Effector memory CD4-positive, alpha-beta T cell (primary cell): ENCODE data around the gene PARM1.

Experiments used
- DNase-seq, 3 donors: peaks; one replicate each; pipeline ENCODE4 v3.0.0-alpha.2; 2020
- H3K27ac ChIP-seq: 2 replicates; pipeline ENCODE4 v1.7.0; 2013; ENCODE audit warnings: mild to moderate bottlenecking, low read length, moderate library complexity; ENCODE audit not compliant: insufficient read depth, poor library complexity, severe bottlenecking
- H3K27me3 ChIP-seq: replicated peaks from 2 replicates; pipeline ENCODE4 v1.7.0; 2013; ENCODE audit warnings: mild to moderate bottlenecking, low read length; ENCODE audit not compliant: insufficient read depth, control insufficient read depth, poor library complexity, severe bottlenecking
- H3K36me3 ChIP-seq: 2 replicates; pipeline ENCODE4 v1.7.0; 2013; ENCODE audit warnings: mild to moderate bottlenecking, low read length, moderate library complexity; ENCODE audit not compliant: control insufficient read depth, insufficient read depth
- H3K4me1 ChIP-seq: 2 replicates; pipeline ENCODE4 v1.7.0; 2013; ENCODE audit warnings: low read length, mild to moderate bottlenecking; ENCODE audit not compliant: control insufficient read depth, insufficient read depth, poor library complexity, severe bottlenecking
- H3K4me3 ChIP-seq: 2 replicates; pipeline ENCODE4 v1.7.0; 2013; ENCODE audit warnings: low read length, low read depth, mild to moderate bottlenecking; ENCODE audit not compliant: insufficient read depth, poor library complexity, severe bottlenecking
- H3K9me3 ChIP-seq: 2 replicates; pipeline ENCODE4 v1.7.0; 2013; ENCODE audit warnings: mild to moderate bottlenecking, low read length, moderate library complexity; ENCODE audit not compliant: control insufficient read depth

Gene PARM1

GRCh38 chr4:74906771-74907170 lies 26.1 kb upstream of the PARM1 start:
- Histone ChIP-seq H3K27ac (no peak overlapping the region), H3K27me3 (no peaks in the 10 kb centered on the region), H3K4me1 (no peaks in the 10 kb centered on the region), H3K9me3 (no peaks in the 10 kb centered on the region), H3K4me3 (no peak overlapping the region), H3K36me3 (no peaks in the 10 kb centered on the region)
- no peak for DNase-seq

- Histone ChIP-seq H3K4me1 (no peaks in the 10 kb centered on the region), H3K27me3 (no peaks in the 10 kb centered on the region), H3K36me3 (no peaks in the 10 kb centered on the region), H3K9me3 (no peaks in the 10 kb centered on the region), H3K4me3 (no peak overlapping the region), H3K27ac (no peak overlapping the region)
- DNase-seq, result no peak
Measured at GRCh38 chr4:74919783-74920182, 13.1 kb upstream of the PARM1 start.

GRCh38 chr4:74920704-74921103 lies 12.2 kb upstream of the PARM1 start:
- H3K9me3 ChIP-seq, result no peaks in the 10 kb centered on the region
- no peak overlapping the region for H3K4me3 ChIP-seq
- H3K27ac ChIP-seq, result no peak overlapping the region
- no peaks in the 10 kb centered on the region for H3K36me3 ChIP-seq
- H3K27me3 ChIP-seq, result no peaks in the 10 kb centered on the region
- no peaks in the 10 kb centered on the region for H3K4me1 ChIP-seq
- no peak for DNase-seq

GRCh38 chr4:74921490-74921889 lies 11.4 kb upstream of the PARM1 start:
- H3K9me3 ChIP-seq, result no peaks in the 10 kb centered on the region
- H3K27ac ChIP-seq, result no peak overlapping the region
- DNase-seq, result no peak
- no peaks in the 10 kb centered on the region for H3K4me1 ChIP-seq
- H3K4me3 ChIP-seq, result no peak overlapping the region
- no peaks in the 10 kb centered on the region for H3K27me3 ChIP-seq
- no peaks in the 10 kb centered on the region for H3K36me3 ChIP-seq

- Histone ChIP-seq H3K9me3 (no peaks in the 10 kb centered on the region), H3K36me3 (no peaks in the 10 kb centered on the region), H3K27ac (no peak overlapping the region), H3K4me3 (no peak overlapping the region), H3K4me1 (no peaks in the 10 kb centered on the region), H3K27me3 (no peaks in the 10 kb centered on the region)
- DNase-seq, result no peak
Measured at GRCh38 chr4:74926007-74926406, 6.9 kb upstream of the PARM1 start.

- H3K27me3 ChIP-seq, result no peaks in the 10 kb centered on the region
- no peak overlapping the region for H3K4me3 ChIP-seq
- H3K9me3 ChIP-seq, result no peaks in the 10 kb centered on the region
- no peaks in the 10 kb centered on the region for H3K4me1 ChIP-seq
- H3K27ac ChIP-seq, result no peak overlapping the region
- no peaks in the 10 kb centered on the region for H3K36me3 ChIP-seq
- DNase-seq, result no peak
Measured at GRCh38 chr4:74930162-74930561, 2.8 kb upstream of the PARM1 start.

- no peaks in the 10 kb centered on the region for H3K27me3 ChIP-seq
Measured at GRCh38 chr4:74931376-74931775, 1.5 kb upstream of the PARM1 start.

GRCh38 chr4:74932010-74932409 lies 906 bp upstream of the PARM1 start:
- H3K27me3 ChIP-seq, result no peaks in the 10 kb centered on the region
- no peaks in the 10 kb centered on the region for H3K36me3 ChIP-seq
- H3K4me1 ChIP-seq, result no peaks in the 10 kb centered on the region
- no peak for DNase-seq
- H3K9me3 ChIP-seq, result no peaks in the 10 kb centered on the region
- H3K27ac ChIP-seq, result no peak overlapping the region
- no peak overlapping the region for H3K4me3 ChIP-seq

More at GRCh38 chr4:74931376-74931775, 1.5 kb upstream of the PARM1 start:
- H3K9me3 ChIP-seq, result no peaks in the 10 kb centered on the region
- DNase-seq, result no peak
- H3K4me3 ChIP-seq, result no peak overlapping the region
- no peak overlapping the region for H3K27ac ChIP-seq
- H3K36me3 ChIP-seq, result no peaks in the 10 kb centered on the region
- H3K4me1 ChIP-seq, result no peaks in the 10 kb centered on the region

- Histone ChIP-seq H3K27ac (no peak overlapping the region), H3K36me3 (no peaks in the 10 kb centered on the region), H3K4me1 (no peaks in the 10 kb centered on the region), H3K4me3 (no peak overlapping the region), H3K9me3 (no peaks in the 10 kb centered on the region), H3K27me3 (no peaks in the 10 kb centered on the region)
- no peak for DNase-seq
Measured at GRCh38 chr4:74933562-74934015, 673 bp downstream of the PARM1 start.

GRCh38 chr4:74934016-74934831 lies 1.3 kb downstream of the PARM1 start:
- no peaks in the 10 kb centered on the region for H3K4me1 ChIP-seq
- DNase-seq, result no peak
- no peaks in the 10 kb centered on the region for H3K36me3 ChIP-seq
- H3K27ac ChIP-seq, result no peak overlapping the region
- H3K4me3 ChIP-seq, result no peak overlapping the region
- H3K9me3 ChIP-seq, result no peaks in the 10 kb centered on the region
- H3K27me3 ChIP-seq, result no peaks in the 10 kb centered on the region
